ENCODE measurements around the gene NLGN1.
"Not testable (repeated sequence)": the region's sequence is repeated elsewhere in the genome, so short reads cannot be mapped to it uniquely, and the experiment has no call there.

NLGN1 gene

DNA sequence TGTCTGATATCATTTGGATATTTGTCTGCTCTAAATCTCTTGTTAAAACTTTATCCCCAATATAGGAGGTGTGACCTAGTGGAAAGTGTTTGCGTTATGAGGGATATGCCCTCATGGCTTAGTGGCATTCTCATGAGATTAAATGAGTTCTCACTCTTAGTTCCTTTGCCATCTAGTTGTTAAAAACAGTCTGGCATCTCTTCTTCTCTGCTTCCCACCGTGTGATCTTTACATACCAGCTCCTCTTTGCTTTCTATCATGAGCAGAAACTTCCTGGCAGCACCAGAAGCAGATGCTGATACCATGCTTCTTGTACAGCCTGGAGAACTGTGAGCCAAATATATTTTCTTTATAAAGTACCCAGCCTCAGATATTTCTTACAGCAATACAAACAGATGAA, 33.0 kb downstream of the NLGN1 start:
- no peaks in the 10 kb centered on the region for H3K4me1 ChIP-seq (ENCODE audit: insufficient read depth, low read length)
- 90% methylated on average over 2 of the region's 2 CpGs for WGBS
- no peaks in the 10 kb centered on the region for H3K36me3 ChIP-seq (ENCODE audit: insufficient read depth, low read length)

GRCh38 chr3:173439004-173439403, 41.5 kb downstream of the NLGN1 start:
- Histone ChIP-seq H3K4me1 (ENCODE audit: insufficient read depth, low read length) (no peaks in the 10 kb centered on the region), H3K36me3 (ENCODE audit: insufficient read depth, low read length) (no peaks in the 10 kb centered on the region), H3K27ac (ENCODE audit: low read depth, low read length) (no peak overlapping the region), H3K9me3 (ENCODE audit: insufficient read depth, low read depth, low read length) (no peaks in the 10 kb centered on the region), H3K9ac (ENCODE audit: low read depth, low read length) (no peak overlapping the region), H3K4me3 (ENCODE audit: low read length) (no peak overlapping the region), H3K27me3 (ENCODE audit: insufficient read depth, low read length) (no peaks in the 10 kb centered on the region)
- WGBS, result 88% methylated on average over 1 of the region's 1 CpG

More for the DNA sequence above, 33.0 kb downstream of the NLGN1 start:
- Histone ChIP-seq H3K27ac (ENCODE audit: low read depth, low read length) (no peak overlapping the region), H3K4me3 (ENCODE audit: low read length) (no peak overlapping the region), H3K9me3 (ENCODE audit: insufficient read depth, low read depth, low read length) (0 out of 2 replicates have a peak, but pooled peaks cover 8% of the 10 kb centered on the region), H3K9ac (ENCODE audit: low read depth, low read length) (no peak overlapping the region), H3K27me3 (ENCODE audit: insufficient read depth, low read length) (no peaks in the 10 kb centered on the region)

GRCh38 chr3:173440514-173440913, 43.0 kb downstream of the NLGN1 start:
- no peak overlapping the region for H3K4me3 ChIP-seq (ENCODE audit: low read length)
- H3K27me3 ChIP-seq (ENCODE audit: insufficient read depth, low read length), result no peaks in the 10 kb centered on the region
- WGBS, result 100% methylated on average over 3 of the region's 3 CpGs
- no peak overlapping the region for H3K9ac ChIP-seq (ENCODE audit: low read depth, low read length)
- H3K36me3 ChIP-seq (ENCODE audit: insufficient read depth, low read length), result no peaks in the 10 kb centered on the region
- no peaks in the 10 kb centered on the region for H3K9me3 ChIP-seq (ENCODE audit: insufficient read depth, low read depth, low read length)
- H3K4me1 ChIP-seq (ENCODE audit: insufficient read depth, low read length), result no peaks in the 10 kb centered on the region
- no peak overlapping the region for H3K27ac ChIP-seq (ENCODE audit: low read depth, low read length)

- WGBS, result 94% methylated on average over 10 of the region's 10 CpGs
Measured at GRCh38 chr3:173451561-173451960, 54.0 kb downstream of the NLGN1 start.

GRCh38 chr3:173463250-173463649, 65.7 kb downstream of the NLGN1 start:
- H3K36me3 ChIP-seq (ENCODE audit: insufficient read depth, low read length), result no peaks in the 10 kb centered on the region
- H3K4me1 ChIP-seq (ENCODE audit: insufficient read depth, low read length), result peaks cover 4% of the 10 kb centered on the region; the same call in 1 of the 2 replicates
- H3K27me3 ChIP-seq (ENCODE audit: insufficient read depth, low read length), result no peaks in the 10 kb centered on the region
- no peak overlapping the region for H3K27ac ChIP-seq (ENCODE audit: low read depth, low read length)
- no peak overlapping the region for H3K9ac ChIP-seq (ENCODE audit: low read depth, low read length)
- no peak overlapping the region for H3K4me3 ChIP-seq (ENCODE audit: low read length)
- no peaks in the 10 kb centered on the region for H3K9me3 ChIP-seq (ENCODE audit: insufficient read depth, low read depth, low read length)
- WGBS, result 96% methylated on average over 3 of the region's 3 CpGs

More at GRCh38 chr3:173451561-173451960, 54.0 kb downstream of the NLGN1 start:
- H3K27me3 ChIP-seq (ENCODE audit: insufficient read depth, low read length); H3K27ac ChIP-seq (ENCODE audit: low read depth, low read length); H3K4me3 ChIP-seq (ENCODE audit: low read length); H3K4me1 ChIP-seq (ENCODE audit: insufficient read depth, low read length); H3K36me3 ChIP-seq (ENCODE audit: insufficient read depth, low read length); H3K9me3 ChIP-seq (ENCODE audit: insufficient read depth, low read depth, low read length); H3K9ac ChIP-seq (ENCODE audit: low read depth, low read length): not testable (repeated sequence)

GRCh38 chr3:173465112-173465511, 67.6 kb downstream of the NLGN1 start:
- whole genome bisulfite sequencing, result 89% methylated on average over 1 of the region's 1 CpG
- Histone ChIP-seq H3K4me1 (ENCODE audit: insufficient read depth, low read length) (peaks cover 4% of the 10 kb centered on the region; the same call in 1 of the 2 replicates), H3K27me3 (ENCODE audit: insufficient read depth, low read length) (no peaks in the 10 kb centered on the region), H3K9ac (ENCODE audit: low read depth, low read length) (no peak overlapping the region), H3K36me3 (ENCODE audit: insufficient read depth, low read length) (no peaks in the 10 kb centered on the region), H3K27ac (ENCODE audit: low read depth, low read length) (no peak overlapping the region), H3K9me3 (ENCODE audit: insufficient read depth, low read depth, low read length) (no peaks in the 10 kb centered on the region), H3K4me3 (ENCODE audit: low read length) (no peak overlapping the region)

DNA sequence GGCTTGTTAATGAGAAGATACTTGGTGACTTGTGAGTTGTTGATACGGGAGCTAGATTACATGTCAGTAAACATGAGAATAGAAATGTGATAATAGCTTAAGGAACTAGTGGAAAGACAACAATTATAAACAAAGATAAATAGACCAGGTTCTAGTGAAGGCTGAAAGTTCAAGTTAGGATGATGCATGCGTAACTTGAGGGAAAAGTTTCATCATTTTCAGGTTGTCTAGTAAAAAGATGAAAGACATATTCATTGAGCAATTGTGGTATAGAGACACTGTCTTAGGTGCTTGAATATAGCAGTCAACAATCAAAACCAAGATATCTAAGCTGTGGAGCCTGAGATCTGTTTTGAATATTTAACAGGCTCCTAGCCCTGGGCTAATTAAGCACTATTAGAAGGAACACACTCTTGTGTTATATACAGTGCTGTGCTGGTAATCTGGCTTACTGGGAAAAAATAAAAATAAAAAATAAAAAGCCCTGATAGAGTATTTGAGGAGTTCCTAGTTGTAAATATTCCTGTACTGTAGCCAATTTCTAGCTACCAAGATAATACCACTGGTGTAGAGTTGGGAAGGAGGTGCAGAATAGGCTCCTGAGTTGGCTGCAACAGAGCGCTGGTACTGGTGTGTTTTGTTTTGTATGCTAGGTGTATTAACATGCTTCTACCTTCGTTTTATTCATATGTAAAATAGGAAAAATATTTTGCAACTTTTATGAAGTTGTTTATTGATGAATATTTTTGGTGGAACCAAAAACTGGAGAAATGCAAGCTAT, 68.5 kb downstream of the NLGN1 start:
- Histone ChIP-seq H3K27me3 (ENCODE audit: insufficient read depth, low read length) (no peaks in the 10 kb centered on the region), H3K9me3 (ENCODE audit: insufficient read depth, low read depth, low read length) (no peaks in the 10 kb centered on the region), H3K27ac (ENCODE audit: low read depth, low read length) (no peak overlapping the region), H3K36me3 (ENCODE audit: insufficient read depth, low read length) (no peaks in the 10 kb centered on the region), H3K4me1 (ENCODE audit: insufficient read depth, low read length) (peaks cover 4% of the 10 kb centered on the region; the same call in 1 of the 2 replicates), H3K9ac (ENCODE audit: low read depth, low read length) (no peak overlapping the region), H3K4me3 (ENCODE audit: low read length) (no peak overlapping the region)
- 99% methylated on average over 3 of the region's 4 CpGs for WGBS

- Histone ChIP-seq H3K9me3 (ENCODE audit: insufficient read depth, low read depth, low read length) (no peaks in the 10 kb centered on the region), H3K9ac (ENCODE audit: low read depth, low read length) (no peak overlapping the region), H3K36me3 (ENCODE audit: insufficient read depth, low read length) (no peaks in the 10 kb centered on the region)
Measured at GRCh38 chr3:173467501-173467900, 70.0 kb downstream of the NLGN1 start.

GRCh38 chr3:173473237-173473636, 75.7 kb downstream of the NLGN1 start:
- Histone ChIP-seq H3K9me3 (ENCODE audit: insufficient read depth, low read depth, low read length) (no peaks in the 10 kb centered on the region), H3K27me3 (ENCODE audit: insufficient read depth, low read length) (no peaks in the 10 kb centered on the region), H3K27ac (ENCODE audit: low read depth, low read length) (no peak overlapping the region), H3K9ac (ENCODE audit: low read depth, low read length) (no peak overlapping the region), H3K36me3 (ENCODE audit: insufficient read depth, low read length) (no peaks in the 10 kb centered on the region), H3K4me1 (ENCODE audit: insufficient read depth, low read length) (no peaks in the 10 kb centered on the region), H3K4me3 (ENCODE audit: low read length) (no peak overlapping the region)
- WGBS, result 89% methylated on average over 1 of the region's 1 CpG

More at GRCh38 chr3:173467501-173467900, 70.0 kb downstream of the NLGN1 start:
- Histone ChIP-seq H3K4me3 (ENCODE audit: low read length) (no peak overlapping the region), H3K27ac (ENCODE audit: low read depth, low read length) (no peak overlapping the region), H3K4me1 (ENCODE audit: insufficient read depth, low read length) (peaks cover 4% of the 10 kb centered on the region; the same call in 1 of the 2 replicates), H3K27me3 (ENCODE audit: insufficient read depth, low read length) (no peaks in the 10 kb centered on the region)

DNA sequence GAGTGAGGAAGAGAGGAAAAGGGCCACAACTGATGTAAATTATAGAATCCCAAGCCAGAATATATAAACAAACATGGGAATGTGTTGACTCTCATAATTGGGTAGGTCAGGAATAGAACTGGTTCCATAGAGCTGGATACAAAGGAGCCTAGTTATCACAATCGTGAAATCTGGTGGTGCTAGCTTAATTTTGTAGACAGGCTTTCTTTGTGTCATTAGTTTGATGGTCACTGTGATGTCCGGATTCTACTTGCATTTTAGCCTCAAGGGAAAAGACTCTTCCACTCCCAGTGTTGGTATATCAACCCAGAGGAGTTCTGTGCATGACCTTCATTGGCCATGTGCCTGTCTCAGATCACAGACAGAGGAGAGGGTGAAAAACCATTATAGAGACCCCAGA, 81.8 kb downstream of the NLGN1 start:
- Histone ChIP-seq H3K27ac (ENCODE audit: low read depth, low read length) (no peak overlapping the region), H3K4me1 (ENCODE audit: insufficient read depth, low read length) (no peaks in the 10 kb centered on the region), H3K4me3 (ENCODE audit: low read length) (no peak overlapping the region), H3K9ac (ENCODE audit: low read depth, low read length) (no peak overlapping the region), H3K27me3 (ENCODE audit: insufficient read depth, low read length) (no peaks in the 10 kb centered on the region), H3K9me3 (ENCODE audit: insufficient read depth, low read depth, low read length) (no peaks in the 10 kb centered on the region), H3K36me3 (ENCODE audit: insufficient read depth, low read length) (no peaks in the 10 kb centered on the region)
- 97% methylated on average over 2 of the region's 2 CpGs for WGBS

DNA sequence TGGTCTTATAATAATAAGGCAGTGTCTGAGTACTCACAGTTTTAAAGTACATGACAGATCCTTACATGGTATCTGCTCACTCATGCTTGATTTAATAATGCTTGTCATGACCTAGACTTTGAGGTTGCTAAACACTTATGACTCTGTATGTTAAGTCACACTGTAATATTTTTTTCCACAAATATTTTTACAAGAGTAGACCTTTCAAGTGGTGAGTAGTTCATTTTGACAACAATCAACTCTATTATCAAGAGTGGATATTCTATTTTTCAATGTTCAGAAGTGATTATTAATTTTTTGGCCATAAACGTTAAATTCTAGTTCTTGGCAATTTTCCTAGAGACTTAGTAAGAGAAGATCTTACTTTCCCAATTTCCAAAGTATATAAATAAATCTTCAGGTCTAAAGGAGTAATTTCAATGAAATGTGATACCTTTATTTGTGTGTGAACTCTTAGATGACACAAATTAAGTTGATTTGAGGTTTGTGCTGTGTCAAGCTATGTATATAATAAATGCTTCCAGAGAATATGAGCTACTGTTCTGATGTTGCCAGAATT, 104.5 kb downstream of the NLGN1 start:
- Histone ChIP-seq H3K9me3 (ENCODE audit: insufficient read depth, low read depth, low read length) (no peaks in the 10 kb centered on the region), H3K27ac (ENCODE audit: low read depth, low read length) (no peak overlapping the region), H3K36me3 (ENCODE audit: insufficient read depth, low read length) (no peaks in the 10 kb centered on the region), H3K27me3 (ENCODE audit: insufficient read depth, low read length) (no peaks in the 10 kb centered on the region), H3K4me1 (ENCODE audit: insufficient read depth, low read length) (no peaks in the 10 kb centered on the region), H3K4me3 (ENCODE audit: low read length) (no peak overlapping the region), H3K9ac (ENCODE audit: low read depth, low read length) (no peak overlapping the region)
- no CpG with 5 or more reads among the region's 1 CpG for WGBS

All from HUES64 (cell line).